ENCODE data around the gene KIAA0586.

KIAA0586 gene

DNA sequence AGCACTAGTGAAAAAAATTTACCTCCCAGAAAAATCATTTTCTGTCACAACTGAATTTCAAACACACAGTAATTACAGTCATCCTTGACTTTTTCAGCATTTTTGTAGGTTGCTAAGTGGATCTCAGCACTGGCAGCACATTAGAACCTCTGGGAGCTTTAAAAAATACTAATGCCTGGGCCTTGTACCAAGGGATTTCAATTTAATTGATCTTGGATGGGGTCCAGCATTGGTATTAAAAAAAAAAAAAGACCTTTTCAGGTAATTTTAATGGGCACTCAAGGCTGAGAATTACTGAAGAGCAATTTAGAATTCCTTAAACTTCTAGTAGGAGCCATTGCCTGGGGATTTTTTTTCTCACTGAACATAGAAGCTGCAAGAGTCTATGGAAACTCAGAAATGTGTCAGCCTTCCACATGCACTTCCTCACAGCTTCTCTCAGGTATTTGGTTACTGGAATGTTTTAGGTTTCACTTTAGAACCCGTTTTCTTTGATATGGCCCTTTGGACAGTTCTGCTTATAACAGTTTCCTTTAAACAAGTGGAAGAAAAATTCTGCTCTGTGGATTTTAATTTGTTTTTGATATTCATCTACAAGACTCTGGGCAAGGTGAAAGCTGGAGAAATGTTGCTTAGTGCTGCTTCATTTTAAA lies 121.7 kb downstream of the KIAA0586 start:
- no peak for DNase-seq (ENCODE audit: extremely low spot score)
- CTCF ChIA-PET = interaction anchor here (1.1 to 1.2 kb wide), 2 partner anchors 48 to 57 kb away, joined by 3 to 5 read pairs; no protein-coding TSS in a partner anchor
- POLR2A ChIA-PET = interaction anchor here (0.6 kb wide), 1 partner anchor 22 kb away, joined by 3 read pairs; no protein-coding TSS in a partner anchor
- TF ChIP-seq CTCF (IDR thresholded peaks at IDR 0.05; ENCODE audit: control extremely low read depth, extremely low read depth, low read depth, missing control alignments) = no peak

GRCh38 chr14:58553959-58554358 lies 126.4 kb downstream of the KIAA0586 start:
- DNase-seq (ENCODE audit: extremely low spot score) = no peak
- no peak for TF ChIP-seq CTCF (IDR thresholded peaks at IDR 0.05; ENCODE audit: control extremely low read depth, extremely low read depth, low read depth, missing control alignments)
- POLR2A ChIA-PET = no interaction called here
- CTCF ChIA-PET = interaction anchor here (1.1 to 6.6 kb wide), 4 partner anchors 9 to 52 kb away, joined by 3 to 23 read pairs (median 4); no protein-coding TSS in a partner anchor

DNA sequence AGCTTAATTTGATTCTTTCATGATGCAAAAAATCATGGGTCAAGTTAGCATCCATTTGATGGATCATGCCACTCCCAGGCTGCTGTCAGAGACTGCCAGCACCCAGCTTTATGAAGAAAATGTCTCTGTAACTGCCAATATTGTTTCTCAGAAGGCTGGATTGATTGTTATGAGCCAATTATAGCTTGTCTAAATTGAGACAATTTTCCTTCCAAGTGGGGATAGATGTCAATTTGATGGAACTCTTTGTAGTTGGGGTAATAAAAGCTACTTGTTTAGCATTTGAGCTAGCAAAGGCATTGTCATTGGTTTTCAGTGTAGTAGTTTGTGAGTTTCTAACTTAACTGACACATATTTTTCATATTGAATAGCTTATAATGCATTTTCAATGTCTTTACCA lies 128.1 kb downstream of the KIAA0586 start:
- TF ChIP-seq CTCF (IDR thresholded peaks at IDR 0.05; ENCODE audit: control extremely low read depth, extremely low read depth, low read depth, missing control alignments) = no peak
- no peak for DNase-seq (ENCODE audit: extremely low spot score)
- POLR2A ChIA-PET = no interaction called here
- CTCF ChIA-PET = interaction anchor here (1.0 to 6.6 kb wide), 7 partner anchors 8 to 54 kb away, joined by 3 to 23 read pairs (median 4); no protein-coding TSS in a partner anchor

GRCh38 chr14:58557242-58557641 lies 129.7 kb downstream of the KIAA0586 start:
- TF ChIP-seq CTCF (IDR thresholded peaks at IDR 0.05; ENCODE audit: control extremely low read depth, extremely low read depth, low read depth, missing control alignments) = no peak
- ChIA-PET POLR2A (interaction anchor here (0.6 kb wide), 2 partner anchors 46 to 95 kb away, joined by 4 to 7 read pairs; no protein-coding TSS in a partner anchor), CTCF (interaction anchor here (1.4 to 6.6 kb wide), 4 partner anchors 13 to 55 kb away, joined by 3 to 23 read pairs (median 4); no protein-coding TSS in a partner anchor)
- DNase-seq (ENCODE audit: extremely low spot score) = no peak

DNA sequence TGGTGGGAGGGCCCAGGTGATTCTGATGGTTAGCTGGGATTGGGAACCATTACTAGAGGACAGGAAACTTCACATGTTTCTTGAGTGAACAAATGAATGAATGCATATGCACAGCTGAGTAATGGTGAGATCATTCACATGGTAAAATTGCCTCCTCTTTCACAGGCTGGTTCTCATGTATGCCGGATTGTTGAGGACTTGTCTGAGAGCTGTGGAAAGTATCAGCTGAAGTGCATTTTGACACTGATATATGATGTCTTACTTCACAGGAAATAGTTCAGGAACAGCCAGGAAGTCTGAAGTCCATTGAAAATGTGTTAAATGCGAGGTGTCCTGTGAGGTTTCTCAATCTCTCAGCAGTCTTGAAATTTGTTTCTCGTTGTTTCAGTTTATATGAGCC lies 132.7 kb downstream of the KIAA0586 start:
- no peak for TF ChIP-seq CTCF (IDR thresholded peaks at IDR 0.05; ENCODE audit: control extremely low read depth, extremely low read depth, low read depth, missing control alignments)
- ChIA-PET CTCF (interaction anchor here (0.9 to 1.4 kb wide), 3 partner anchors 9 to 59 kb away, joined by 3 to 4 read pairs (median 3); no protein-coding TSS in a partner anchor), POLR2A (no interaction called here)
- no peak for DNase-seq (ENCODE audit: extremely low spot score)

DNA sequence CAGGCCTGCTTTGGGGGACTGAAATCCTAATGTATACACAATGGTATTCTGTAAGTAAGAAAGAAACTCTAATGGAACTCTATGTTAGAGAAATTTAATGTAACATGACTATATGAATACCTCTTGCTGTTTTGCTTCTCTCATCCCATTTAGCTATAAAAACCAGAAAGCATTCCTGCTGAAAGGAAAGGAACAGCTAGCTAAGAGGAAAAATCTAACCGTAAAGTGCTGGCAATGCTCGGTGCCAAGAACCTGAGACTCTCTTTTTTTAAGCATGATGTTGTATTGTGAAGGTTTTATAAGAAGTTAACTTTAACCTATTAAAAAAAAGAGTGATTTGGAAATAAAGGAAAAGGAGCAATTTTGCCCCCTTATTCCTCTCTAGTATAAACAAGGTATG lies 134.6 kb downstream of the KIAA0586 start:
- TF ChIP-seq CTCF (IDR thresholded peaks at IDR 0.05; ENCODE audit: control extremely low read depth, extremely low read depth, low read depth, missing control alignments) = no peak
- CTCF ChIA-PET = no interaction called here
- POLR2A ChIA-PET = no interaction called here
- no peak for DNase-seq (ENCODE audit: extremely low spot score)

Measured in GM10248 (cell line).